K562 (cell line): Measurements from ENCODE around the gene STT3A. TPM values are rescaled to one million over a fixed set of nuclear protein-coding genes. Genes with fewer than 3 reads are reported as not detected.

ENCODE experiments used
- ADNP ChIP-seq: fragments of 200-800 bp; sonication (Bioruptor generic); IDR thresholded peaks from 2 replicates; pipeline ENCODE4 v1.6.1; 2016; ENCODE audit warnings: missing genetic modification characterization, missing compliant biosample characterization
- ATF7 ChIP-seq: fragments of 450-650 bp; IDR thresholded peaks from 2 replicates; pipeline ENCODE4 v1.7.1; 2014; ENCODE audit warnings: mild to moderate bottlenecking, moderate library complexity
- BHLHE40 ChIP-seq: IDR thresholded peaks from 2 replicates; pipeline ENCODE4 v1.6.1; 2011; ENCODE audit warnings: low read length, improper control_type of control experiment
- C11orf30 ChIP-seq: fragments of 450-650 bp; IDR thresholded peaks from 2 replicates; pipeline ENCODE4 v1.6.1; 2016; ENCODE audit warnings: low read depth, mild to moderate bottlenecking
- CEBPG ChIP-seq, 3 experiments: fragments of 200-800 bp in 1 of 3; sonication (Bioruptor generic) in 1 of 3; sonication (generic) in 1 of 3; formaldehyde crosslinking in 1 of 3; IDR thresholded peaks in 2 of 3; conservative IDR thresholded peaks in 1 of 3; 2 replicates each; pipeline versions ENCODE4 v1.6.1 to v1.8.0; 2016 to 2022; ENCODE audit warnings: missing compliant biosample characterization in 2 of 3, missing genetic modification characterization in 2 of 3, mild to moderate bottlenecking in 1 of 3, missing genetic modification reagents in 1 of 3
- CXXC5 ChIP-seq: fragments of 250-450 bp; sonication (Bioruptor Pico); IDR thresholded peaks from 2 replicates; pipeline ENCODE4 v1.8.0; 2022; ENCODE audit warnings: inconsistent platforms, mild to moderate bottlenecking, moderate library complexity
- ELF4 ChIP-seq: fragments of 450-650 bp; formaldehyde crosslinking; IDR thresholded peaks from 2 replicates; pipeline ENCODE4 v1.4.0; 2022; ENCODE audit warnings: missing genetic modification characterization
- EP300 ChIP-seq: IDR thresholded peaks from 2 replicates; pipeline ENCODE4 v1.6.1; 2012; ENCODE audit warnings: low read length, improper control_type of control experiment
- FIP1L1 ChIP-seq: fragments of 200-400 bp; formaldehyde crosslinking; IDR thresholded peaks from 2 replicates; pipeline ENCODE4 v1.6.1; 2018; ENCODE audit warnings: mild to moderate bottlenecking, low read depth, low read length; ENCODE audit not compliant: poor library complexity, severe bottlenecking
- GATA2 ChIP-seq: sonication (generic); formaldehyde crosslinking; IDR thresholded peaks from 2 replicates; pipeline ENCODE4 v1.4.0; 2020; ENCODE audit warnings: mild to moderate bottlenecking, missing genetic modification reagents
- HNRNPL ChIP-seq: fragments of 200-400 bp; formaldehyde crosslinking; IDR thresholded peaks from 2 replicates; pipeline ENCODE4 v1.6.1; 2017; ENCODE audit warnings: low read depth, mild to moderate bottlenecking, low read length
- HNRNPUL1 ChIP-seq: fragments of 200-400 bp; formaldehyde crosslinking; IDR thresholded peaks from 2 replicates; pipeline ENCODE4 v1.6.1; 2017; ENCODE audit warnings: low read length
- KLF16 ChIP-seq: IDR thresholded peaks from 2 replicates; pipeline ENCODE4 v1.6.1; 2016; ENCODE audit warnings: antibody characterized with exemption
- NCOA2 ChIP-seq, 2 experiments: fragments of 450-650 bp; IDR thresholded peaks; 2 replicates each; pipeline ENCODE4 v1.6.1; 2018; ENCODE audit warnings: mild to moderate bottlenecking in 2 of 2, moderate library complexity in 1 of 2; ENCODE audit not compliant: partially characterized antibody in 2 of 2
- NR2F6 ChIP-seq: fragments of 450-650 bp; formaldehyde crosslinking; IDR thresholded peaks from 2 replicates; pipeline ENCODE4 v1.4.0; 2020; ENCODE audit warnings: mild to moderate bottlenecking
- PREB ChIP-seq: sonication (generic); formaldehyde crosslinking; IDR thresholded peaks from 2 replicates; pipeline ENCODE4 v1.8.1; 2023; ENCODE audit warnings: mild to moderate bottlenecking, missing genetic modification reagents
- SLC30A9 ChIP-seq: fragments of 250-450 bp; sonication (Bioruptor Pico); IDR thresholded peaks from 2 replicates; pipeline ENCODE4 v1.8.0; 2022; ENCODE audit warnings: mild to moderate bottlenecking, moderate library complexity
- SMAD3 ChIP-seq: fragments of 450-650 bp; formaldehyde crosslinking; conservative IDR thresholded peaks from 2 replicates; pipeline ENCODE4 v1.4.0; 2020; ENCODE audit warnings: mild to moderate bottlenecking
- TAF15 ChIP-seq: fragments of 200-400 bp; formaldehyde crosslinking; IDR thresholded peaks from 2 replicates; pipeline ENCODE4 v1.6.1; 2017; ENCODE audit warnings: mild to moderate bottlenecking, low read depth, low read length, moderate library complexity
- TGIF2 ChIP-seq: sonication (generic); formaldehyde crosslinking; IDR thresholded peaks from 2 replicates; pipeline ENCODE4 v1.8.1; 2022; ENCODE audit warnings: mild to moderate bottlenecking, missing genetic modification reagents, moderate library complexity
- ZNF224 ChIP-seq: sonication (generic); formaldehyde crosslinking; IDR thresholded peaks from 2 replicates; pipeline ENCODE4 v1.8.0; 2022; ENCODE audit warnings: mild to moderate bottlenecking, missing genetic modification reagents
- ZNF239 ChIP-seq: fragments of 250-450 bp; sonication (Bioruptor Pico); IDR thresholded peaks from 2 replicates; pipeline ENCODE4 v1.4.0; 2020; ENCODE audit warnings: mild to moderate bottlenecking
- ZNF253 ChIP-seq: fragments of 250-450 bp; sonication (Bioruptor Pico); conservative IDR thresholded peaks from 2 replicates; pipeline ENCODE4 v1.6.1; 2021; ENCODE audit warnings: mild to moderate bottlenecking
- ZNF263 ChIP-seq: sonication (generic); formaldehyde crosslinking; IDR thresholded peaks from 2 replicates; pipeline ENCODE4 v1.8.0; 2022; ENCODE audit warnings: mild to moderate bottlenecking, missing genetic modification reagents, borderline replicate concordance
- ZNF57 ChIP-seq: fragments of 450-650 bp; formaldehyde crosslinking; IDR thresholded peaks from 2 replicates; pipeline ENCODE4 v1.4.0; 2020; ENCODE audit warnings: mild to moderate bottlenecking, moderate library complexity
- ZNF830 ChIP-seq: fragments of 250-450 bp; sonication (Bioruptor Pico); IDR thresholded peaks from 2 replicates; pipeline ENCODE4 v1.5.0; 2021; ENCODE audit warnings: mild to moderate bottlenecking
- polyA plus RNA-seq, 8 experiments: library from polyadenylated mRNA; depleted of rRNA in 4 of 8; stranded (reverse) in 5 of 8; unstranded in 3 of 8; fragments of >200 nt; fragmentation: Nextera tagmentation in 2 of 8; fragmentation: Illumina TruSeq in 1 of 8; extraction: Ambion mirVana in 2 of 8; extraction: Trizol in 1 of 8; gene quantifications; 2 replicates each; pipeline versions ENCODE4 v1.2.1 to v1.2.3, GENCODE V29; 2011 to 2014; ENCODE audit warnings: inconsistent platforms in 1 of 8, missing spikeins in 1 of 8
- total RNA-seq, 7 experiments: library from RNA; depleted of rRNA in 6 of 7; stranded (reverse); fragments of >200 nt in 6 of 7; fragmentation: Illumina TruSeq in 2 of 7; extraction: Trizol in 2 of 7; gene quantifications; 2 replicates each; pipeline versions ENCODE4 v1.2.1 to v1.2.3, GENCODE V29; 2011 to 2021; ENCODE audit warnings: low replicate concordance in 1 of 7
- TF ChIP-seq, protein P1 (sequence below): fragments of 250-450 bp; sonication (Bioruptor Pico); IDR thresholded peaks from 2 replicates; pipeline ENCODE4 v1.5.0; 2020; ENCODE audit warnings: mild to moderate bottlenecking
- TF ChIP-seq, protein P2 (sequence below): fragments of 450-650 bp; formaldehyde crosslinking; IDR thresholded peaks from 2 replicates; pipeline ENCODE4 v1.4.0; 2022; ENCODE audit warnings: missing genetic modification characterization

Gene STT3A
- total and polyA plus RNA-seq, 9 of the 15 experiments (the other 6 are each of a cell fraction or from before 2014, with no cell fraction given), result 70.7 to 330 (median 192) TPM

DNA sequence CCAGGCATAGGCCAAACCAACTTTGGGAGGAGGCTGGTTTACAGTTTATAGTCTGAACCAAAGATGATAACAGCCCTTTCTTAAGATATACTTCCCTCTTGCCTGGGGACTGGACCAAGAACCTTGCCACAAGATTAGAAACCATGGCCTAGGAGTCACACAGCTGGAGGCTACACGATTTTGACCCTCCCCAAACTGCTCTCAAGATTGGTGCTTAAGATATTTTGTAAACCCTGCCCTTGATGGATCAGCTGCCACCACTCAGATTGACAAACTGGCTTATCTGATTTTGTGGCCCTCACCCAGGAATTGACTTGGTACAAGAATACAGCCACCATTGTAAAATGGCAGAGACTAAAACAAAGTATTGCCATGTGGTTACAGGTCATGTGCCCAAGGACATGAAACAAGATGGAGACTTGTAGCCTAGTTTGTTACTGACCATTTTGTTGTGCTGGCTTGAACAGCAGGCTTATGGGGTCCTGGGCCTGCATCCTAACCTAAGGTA lies 40.8 kb upstream of the STT3A start (continued):
- no peak for TF ChIP-seq ZNF239 (CRISPR knock-in tag)
- TF ChIP-seq CXXC5 (CRISPR knock-in tag), result 0 out of 2 replicates have a peak, but pooled peaks have one; percentile 50
- TF ChIP-seq ZNF263, result no peak
- no peak for TF ChIP-seq HNRNPL
- no peak for TF ChIP-seq ELF4 (CRISPR knock-in tag)
- TF ChIP-seq TAF15, result no peak
- peak; percentile 85; the same call in 1 of the 2 replicates for TF ChIP-seq EP300
- no peak for TF ChIP-seq FIP1L1
- TF ChIP-seq KLF16, result peak; percentile 89
- no peak for TF ChIP-seq ZNF830 (CRISPR knock-in tag)
- TF ChIP-seq NCOA2 (IDR thresholded peaks at IDR 0.05; ENCODE audit: partially characterized antibody in 2 of 2), result no peak
- TF ChIP-seq PREB (CRISPR knock-in tag), result no peak
- TF ChIP-seq HNRNPUL1, result no peak
- TF ChIP-seq, protein P1, sequence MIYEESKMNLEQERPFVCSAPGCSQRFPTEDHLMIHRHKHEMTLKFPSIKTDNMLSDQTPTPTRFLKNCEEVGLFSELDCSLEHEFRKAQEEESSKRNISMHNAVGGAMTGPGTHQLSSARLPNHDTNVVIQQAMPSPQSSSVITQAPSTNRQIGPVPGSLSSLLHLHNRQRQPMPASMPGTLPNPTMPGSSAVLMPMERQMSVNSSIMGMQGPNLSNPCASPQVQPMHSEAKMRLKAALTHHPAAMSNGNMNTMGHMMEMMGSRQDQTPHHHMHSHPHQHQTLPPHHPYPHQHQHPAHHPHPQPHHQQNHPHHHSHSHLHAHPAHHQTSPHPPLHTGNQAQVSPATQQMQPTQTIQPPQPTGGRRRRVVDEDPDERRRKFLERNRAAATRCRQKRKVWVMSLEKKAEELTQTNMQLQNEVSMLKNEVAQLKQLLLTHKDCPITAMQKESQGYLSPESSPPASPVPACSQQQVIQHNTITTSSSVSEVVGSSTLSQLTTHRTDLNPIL (CRISPR knock-in tag), result no peak
- no peak for TF ChIP-seq ZNF253 (CRISPR knock-in tag)
- TF ChIP-seq SLC30A9 (CRISPR knock-in tag), result no peak
- TF ChIP-seq GATA2, result peak; percentile 58; the same call in 1 of the 2 replicates
- no peak for TF ChIP-seq CEBPG (CRISPR knock-in tag; IDR thresholded peaks at IDR 0.05)
- TF ChIP-seq CEBPG (tag; conservative IDR thresholded peaks at IDR 0.05 in 1 of 2, IDR thresholded peaks at IDR 0.05 in 1 of 2), result no peak
- no peak for TF ChIP-seq ZNF57 (CRISPR knock-in tag)
- TF ChIP-seq ZNF224, result no peak
- TF ChIP-seq ATF7, result no peak
- 0 out of 2 replicates have a peak, but pooled peaks have one; percentile 30 for TF ChIP-seq BHLHE40
- 0 out of 2 replicates have a peak, but pooled peaks have one; percentile 10 for TF ChIP-seq ADNP (tag)
- TF ChIP-seq SMAD3 (CRISPR knock-in tag), result peak; percentile 87; the same call in 1 of the 2 replicates
- TF ChIP-seq, protein P2, sequence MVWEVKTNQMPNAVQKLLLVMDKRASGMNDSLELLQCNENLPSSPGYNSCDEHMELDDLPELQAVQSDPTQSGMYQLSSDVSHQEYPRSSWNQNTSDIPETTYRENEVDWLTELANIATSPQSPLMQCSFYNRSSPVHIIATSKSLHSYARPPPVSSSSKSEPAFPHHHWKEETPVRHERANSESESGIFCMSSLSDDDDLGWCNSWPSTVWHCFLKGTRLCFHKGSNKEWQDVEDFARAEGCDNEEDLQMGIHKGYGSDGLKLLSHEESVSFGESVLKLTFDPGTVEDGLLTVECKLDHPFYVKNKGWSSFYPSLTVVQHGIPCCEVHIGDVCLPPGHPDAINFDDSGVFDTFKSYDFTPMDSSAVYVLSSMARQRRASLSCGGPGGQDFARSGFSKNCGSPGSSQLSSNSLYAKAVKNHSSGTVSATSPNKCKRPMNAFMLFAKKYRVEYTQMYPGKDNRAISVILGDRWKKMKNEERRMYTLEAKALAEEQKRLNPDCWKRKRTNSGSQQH (CRISPR knock-in tag), result 0 out of 2 replicates have a peak, but pooled peaks have one; percentile 69
- TF ChIP-seq TGIF2, result no peak
- TF ChIP-seq NR2F6 (CRISPR knock-in tag), result no peak
- no peak for TF ChIP-seq C11orf30
